Keratinocyte (primary cell): ENCODE results near the gene TNS3. TPM values are rescaled to one million over a fixed set of nuclear protein-coding genes. Genes with fewer than 3 reads are reported as not detected.
"Not testable (repeated sequence)": the region's sequence is repeated elsewhere in the genome, so short reads cannot be mapped to it uniquely, and the experiment has no call there.

Experiments
- DNase-seq: peaks from one replicate; pipeline ENCODE4 v3.0.0-alpha.2; 2011; ENCODE audit warnings: low read depth, missing footprints, low spot score
- FAIRE-seq: peaks from 2 replicates; lab custom pipeline; 2011; peaks lifted over from hg19 to GRCh38; lab: Jason Lieb, UNC
- H2AFZ ChIP-seq: 2 replicates; pipeline ENCODE4 v1.6.0; 2012; ENCODE audit warnings: low read length, control low read depth, inconsistent platforms; ENCODE audit not compliant: control insufficient read depth
- H3K27ac ChIP-seq: 2 replicates; pipeline ENCODE4 v1.5.1; 2011; ENCODE audit warnings: low read length; ENCODE audit not compliant: control insufficient read depth, insufficient read depth
- H3K27me3 ChIP-seq: 3 replicates; pipeline ENCODE4 v1.6.0; 2011; ENCODE audit warnings: low read length; ENCODE audit not compliant: control insufficient read depth, insufficient read depth; ENCODE audit errors: extremely low read depth
- H3K36me3 ChIP-seq, 2 experiments: 2 replicates in 1 of 2; 3 replicates in 1 of 2; pipeline ENCODE4 v1.5.1; 2011; ENCODE audit warnings: low read length in 2 of 2, mild to moderate bottlenecking in 1 of 2; ENCODE audit not compliant: control insufficient read depth in 2 of 2, insufficient read depth in 2 of 2; ENCODE audit errors: extremely low read depth in 1 of 2
- H3K4me1 ChIP-seq: 3 replicates; pipeline ENCODE4 v1.5.1; 2011; ENCODE audit warnings: low read length; ENCODE audit not compliant: control insufficient read depth, insufficient read depth; ENCODE audit errors: extremely low read depth
- H3K4me2 ChIP-seq: 3 replicates; pipeline ENCODE4 v1.6.0; 2011; ENCODE audit warnings: low read depth, low read length; ENCODE audit not compliant: control insufficient read depth, insufficient read depth; ENCODE audit errors: extremely low read depth
- H3K4me3 ChIP-seq, 3 experiments: fragments of 200-600 bp in 1 of 3; sonication (generic) in 1 of 3; 2 replicates in 2 of 3; 3 replicates in 1 of 3; pipeline ENCODE4 v1.5.1; 2011 to 2016; ENCODE audit warnings: low read length in 3 of 3, mild to moderate bottlenecking in 3 of 3, control low read depth in 2 of 3, inconsistent platforms in 1 of 3, low read depth in 1 of 3, mixed read lengths in 1 of 3, mixed run types in 1 of 3, moderate library complexity in 1 of 3; ENCODE audit not compliant: control insufficient read depth in 2 of 3, insufficient read depth in 2 of 3; ENCODE audit errors: extremely low read depth in 1 of 3
- H3K79me2 ChIP-seq: 2 replicates; pipeline ENCODE4 v1.6.0; 2012; ENCODE audit warnings: low read length; ENCODE audit not compliant: control insufficient read depth, insufficient read depth
- H3K9ac ChIP-seq: 3 replicates; pipeline ENCODE4 v1.6.0; 2011; ENCODE audit warnings: low read length; ENCODE audit not compliant: control insufficient read depth, insufficient read depth; ENCODE audit errors: extremely low read depth
- H3K9me1 ChIP-seq: 3 replicates; pipeline ENCODE4 v1.6.0; 2011; ENCODE audit warnings: low read length; ENCODE audit not compliant: control insufficient read depth, insufficient read depth; ENCODE audit errors: extremely low read depth
- H3K9me3 ChIP-seq: 2 replicates; pipeline ENCODE4 v1.5.1; 2012; ENCODE audit warnings: low read depth, low read length; ENCODE audit not compliant: control insufficient read depth
- H4K20me1 ChIP-seq: 3 replicates; pipeline ENCODE4 v1.6.0; 2011; ENCODE audit warnings: low read length; ENCODE audit not compliant: control insufficient read depth, insufficient read depth; ENCODE audit errors: extremely low read depth
- EZH2 ChIP-seq: IDR thresholded peaks from one replicate; pipeline ENCODE4 v1.6.1; 2012; ENCODE audit warnings: inconsistent platforms, mild to moderate bottlenecking, low read length, moderate library complexity
- dilution Hi-C: fragments of 300-500 bp; cut with MboI; formaldehyde crosslinking; loops from one replicate; pipeline ENCODE4 v1.7.0; 2020; ENCODE audit warnings: low sequenced_read_pairs; ENCODE audit not compliant: extremely low pct_ligation_motif_present
- polyA plus RNA-seq, 5 experiments: library from polyadenylated mRNA; depleted of rRNA in 3 of 5; stranded (reverse) in 3 of 5; stranded (forward) in 1 of 5; unstranded in 1 of 5; fragments of >200 nt; gene quantifications; 1 replicate in 1 of 5; 2 replicates in 3 of 5; 3 replicates in 1 of 5; pipeline versions ENCODE4 v1.2.1 to v1.2.3, GENCODE V29; 2011 to 2012; ENCODE audit warnings: missing spikeins in 2 of 5, low read depth in 1 of 5, low replicate concordance in 1 of 5
- TF ChIP-seq, protein P1 (sequence below), 3 experiments: IDR thresholded peaks in 1 of 3; conservative IDR thresholded peaks in 1 of 3; optimal IDR thresholded peaks in 1 of 3; 2 replicates in 2 of 3; 3 replicates in 1 of 3; pipeline versions ENCODE3 to v1.5.1; 2011; ENCODE audit warnings: low read length in 3 of 3, mild to moderate bottlenecking in 3 of 3, moderate library complexity in 2 of 3, control low read depth in 1 of 3, inconsistent platforms in 1 of 3; ENCODE audit not compliant: insufficient read depth in 2 of 3; ENCODE audit errors: extremely low read depth in 1 of 3

Gene TNS3
- polyA plus RNA-seq, 1 donor (not counting 4 experiments of a cell fraction or from before 2014, with no cell fraction given), result 3.9 TPM

DNA sequence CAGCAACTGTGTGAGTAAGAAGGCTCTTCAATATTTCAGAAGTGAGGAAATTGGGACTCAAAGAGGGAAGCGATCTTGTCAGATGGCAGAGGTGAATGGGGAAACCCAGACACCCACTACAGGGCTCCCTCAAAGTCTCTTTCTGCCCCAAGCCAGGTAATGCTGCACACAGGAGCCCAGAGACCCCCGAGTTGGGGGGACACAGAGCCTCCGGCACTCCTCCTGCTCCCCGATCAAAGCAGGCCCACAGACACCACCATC lies 139.4 kb downstream of the TNS3 start:
- no peak overlapping the region for H3K9ac ChIP-seq
- no peak overlapping the region for H3K4me3 ChIP-seq
- H4K20me1 ChIP-seq, result no peaks in the 10 kb centered on the region
- FAIRE-seq (no peak), DNase-seq (no peak)
- H3K27ac ChIP-seq, result no peak overlapping the region
- H3K27me3 ChIP-seq, result no peaks in the 10 kb centered on the region
- H3K4me2 ChIP-seq, result no peak overlapping the region
- H3K36me3 ChIP-seq, result no peaks in the 10 kb centered on the region
- H3K9me3 ChIP-seq, result no peaks in the 10 kb centered on the region
- no peaks in the 10 kb centered on the region for H3K4me1 ChIP-seq
- TF ChIP-seq EZH2, result no peak
- TF ChIP-seq, protein P1, sequence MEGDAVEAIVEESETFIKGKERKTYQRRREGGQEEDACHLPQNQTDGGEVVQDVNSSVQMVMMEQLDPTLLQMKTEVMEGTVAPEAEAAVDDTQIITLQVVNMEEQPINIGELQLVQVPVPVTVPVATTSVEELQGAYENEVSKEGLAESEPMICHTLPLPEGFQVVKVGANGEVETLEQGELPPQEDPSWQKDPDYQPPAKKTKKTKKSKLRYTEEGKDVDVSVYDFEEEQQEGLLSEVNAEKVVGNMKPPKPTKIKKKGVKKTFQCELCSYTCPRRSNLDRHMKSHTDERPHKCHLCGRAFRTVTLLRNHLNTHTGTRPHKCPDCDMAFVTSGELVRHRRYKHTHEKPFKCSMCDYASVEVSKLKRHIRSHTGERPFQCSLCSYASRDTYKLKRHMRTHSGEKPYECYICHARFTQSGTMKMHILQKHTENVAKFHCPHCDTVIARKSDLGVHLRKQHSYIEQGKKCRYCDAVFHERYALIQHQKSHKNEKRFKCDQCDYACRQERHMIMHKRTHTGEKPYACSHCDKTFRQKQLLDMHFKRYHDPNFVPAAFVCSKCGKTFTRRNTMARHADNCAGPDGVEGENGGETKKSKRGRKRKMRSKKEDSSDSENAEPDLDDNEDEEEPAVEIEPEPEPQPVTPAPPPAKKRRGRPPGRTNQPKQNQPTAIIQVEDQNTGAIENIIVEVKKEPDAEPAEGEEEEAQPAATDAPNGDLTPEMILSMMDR (optimal IDR thresholded peaks at IDR 0.05 in 1 of 3, IDR thresholded peaks at IDR 0.05 in 1 of 3, conservative IDR thresholded peaks at IDR 0.05 in 1 of 3; ENCODE audit: extremely low read depth in 1 of 3, insufficient read depth in 2 of 3, low read length in 3 of 3), result no peak
- H2AFZ ChIP-seq, result no peak overlapping the region
- dilution Hi-C loops, result loop anchor here (25.0 kb wide), 1 partner anchor 95 kb away; no protein-coding TSS in a partner anchor
- H3K79me2 ChIP-seq, result no peaks in the 10 kb centered on the region
- no peaks in the 10 kb centered on the region for H3K9me1 ChIP-seq

DNA sequence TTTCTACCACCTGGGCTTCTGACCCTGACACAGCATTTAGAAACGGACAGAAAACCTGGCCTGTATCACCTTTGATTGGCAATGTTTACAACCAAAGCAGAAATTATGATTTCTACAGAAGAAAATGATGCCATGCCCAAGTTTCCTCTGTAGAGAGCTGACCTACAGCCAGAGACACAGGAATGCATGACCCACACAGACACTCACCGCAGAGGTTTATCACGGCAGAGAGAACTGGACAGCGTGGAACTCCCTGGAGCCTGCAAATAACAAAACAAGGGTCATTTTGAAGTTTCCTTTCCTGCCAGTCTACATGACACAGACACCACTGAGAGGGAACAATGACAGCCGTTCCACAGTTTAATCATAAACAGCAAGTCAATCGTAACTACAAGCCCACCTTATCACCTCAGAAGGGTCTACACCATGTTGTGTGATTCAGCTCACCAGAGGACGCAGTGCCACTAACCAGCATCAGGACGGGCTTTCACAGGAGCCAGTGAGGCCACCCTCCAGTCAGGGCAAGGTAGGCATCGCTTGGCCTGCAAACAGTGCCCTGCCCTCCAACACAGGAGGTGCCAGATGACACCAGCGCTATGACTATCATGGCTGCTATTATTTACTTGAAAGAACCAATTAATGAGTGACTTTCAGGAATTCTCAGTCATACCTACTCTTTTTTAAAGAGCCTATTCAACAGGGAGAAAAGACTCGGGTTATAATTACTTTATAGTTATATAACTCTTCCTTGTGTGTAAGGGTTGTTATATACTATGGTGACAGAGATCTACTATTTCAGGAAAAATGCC lies 139.9 kb downstream of the TNS3 start:
- Histone ChIP-seq H4K20me1 (no peaks in the 10 kb centered on the region), H3K27ac (no peak overlapping the region), H3K9me3 (no peaks in the 10 kb centered on the region), H3K4me1 (no peaks in the 10 kb centered on the region), H3K9ac (no peak overlapping the region), H3K9me1 (no peaks in the 10 kb centered on the region), H3K27me3 (no peaks in the 10 kb centered on the region), H2AFZ (no peak overlapping the region), H3K4me2 (no peak overlapping the region), H3K79me2 (no peaks in the 10 kb centered on the region), H3K36me3 (no peaks in the 10 kb centered on the region), H3K4me3 (no peak overlapping the region)
- DNase-seq, result no peak
- no peak for FAIRE-seq
- dilution Hi-C loops, result loop anchor here (25.0 kb wide), 1 partner anchor 95 kb away; no protein-coding TSS in a partner anchor
- TF ChIP-seq, protein P1 (optimal IDR thresholded peaks at IDR 0.05 in 1 of 3, IDR thresholded peaks at IDR 0.05 in 1 of 3, conservative IDR thresholded peaks at IDR 0.05 in 1 of 3; ENCODE audit: extremely low read depth in 1 of 3, insufficient read depth in 2 of 3, low read length in 3 of 3), result no peak
- TF ChIP-seq EZH2, result no peak

DNA sequence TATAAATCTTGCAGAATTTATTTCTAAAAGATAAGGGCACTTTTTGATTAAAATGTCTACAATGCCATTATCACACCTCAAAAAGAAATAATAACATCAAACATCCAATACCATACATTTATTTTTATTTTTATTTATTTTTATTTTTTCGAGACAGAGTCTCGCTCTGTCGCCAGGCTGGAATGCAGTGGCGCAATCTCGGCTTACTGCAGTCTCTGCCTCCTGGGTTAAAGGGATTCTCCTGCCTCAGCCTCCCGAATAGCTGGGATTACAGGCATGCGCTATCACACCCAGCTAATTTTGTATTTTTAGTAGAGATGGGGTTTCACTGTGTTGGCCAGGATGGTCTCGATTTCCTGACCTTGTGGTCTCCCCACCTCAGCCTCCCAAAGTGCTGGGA lies 140.9 kb downstream of the TNS3 start:
- not testable (repeated sequence) for DNase-seq, H3K9ac ChIP-seq, H3K27ac ChIP-seq, H3K4me2 ChIP-seq, H3K27me3 ChIP-seq, H2AFZ ChIP-seq, H3K4me3 ChIP-seq, FAIRE-seq, H3K36me3 ChIP-seq, H3K4me1 ChIP-seq, H3K79me2 ChIP-seq, H4K20me1 ChIP-seq, H3K9me1 ChIP-seq, H3K9me3 ChIP-seq
- dilution Hi-C loops, result loop anchor here (25.0 kb wide), 1 partner anchor 96 kb away; no protein-coding TSS in a partner anchor
